HEK293T (cell line): ENCODE measurements around the gene SLC27A6.
"Not testable (repeated sequence)": the region's sequence is repeated elsewhere in the genome, so short reads cannot be mapped to it uniquely, and the experiment has no call there.

Source experiments
- ARNT ChIP-seq: fragments of 450-650 bp; IDR thresholded peaks from 2 replicates; pipeline ENCODE4 v1.6.1; 2017; ENCODE audit warnings: mild to moderate bottlenecking
- FOXA1 ChIP-seq: fragments of 450-650 bp; IDR thresholded peaks from 2 replicates; pipeline ENCODE4 v1.6.1; 2016; ENCODE audit warnings: mild to moderate bottlenecking
- FOXM1 ChIP-seq: fragments of 450-650 bp; IDR thresholded peaks from 2 replicates; pipeline ENCODE4 v1.6.1; 2017; ENCODE audit warnings: mild to moderate bottlenecking, borderline replicate concordance
- HDGF ChIP-seq: fragments of 450-650 bp; IDR thresholded peaks from 2 replicates; pipeline ENCODE4 v1.6.1; 2017; ENCODE audit warnings: antibody characterized with exemption, borderline replicate concordance
- L3MBTL2 ChIP-seq: fragments of 450-650 bp; conservative IDR thresholded peaks from 2 replicates; pipeline ENCODE4 v1.6.1; 2016; ENCODE audit warnings: mild to moderate bottlenecking
- NFRKB ChIP-seq: fragments of 450-650 bp; IDR thresholded peaks from 2 replicates; pipeline ENCODE4 v1.6.1; 2016; ENCODE audit warnings: mild to moderate bottlenecking, moderate library complexity
- PKNOX1 ChIP-seq: fragments of 450-650 bp; IDR thresholded peaks from 2 replicates; pipeline ENCODE4 v1.6.1; 2016
- SP1 ChIP-seq: fragments of 450-650 bp; IDR thresholded peaks from 2 replicates; pipeline ENCODE4 v1.6.1; 2017
- SUZ12 ChIP-seq: fragments of 450-650 bp; IDR thresholded peaks from 2 replicates; pipeline ENCODE4 v1.6.1; 2016; ENCODE audit warnings: mild to moderate bottlenecking
- TARDBP ChIP-seq: fragments of 450-650 bp; IDR thresholded peaks from 2 replicates; pipeline ENCODE4 v1.6.1; 2016
- ZNF384 ChIP-seq: fragments of 450-650 bp; IDR thresholded peaks from 2 replicates; pipeline ENCODE4 v1.6.1; 2016

DNA sequence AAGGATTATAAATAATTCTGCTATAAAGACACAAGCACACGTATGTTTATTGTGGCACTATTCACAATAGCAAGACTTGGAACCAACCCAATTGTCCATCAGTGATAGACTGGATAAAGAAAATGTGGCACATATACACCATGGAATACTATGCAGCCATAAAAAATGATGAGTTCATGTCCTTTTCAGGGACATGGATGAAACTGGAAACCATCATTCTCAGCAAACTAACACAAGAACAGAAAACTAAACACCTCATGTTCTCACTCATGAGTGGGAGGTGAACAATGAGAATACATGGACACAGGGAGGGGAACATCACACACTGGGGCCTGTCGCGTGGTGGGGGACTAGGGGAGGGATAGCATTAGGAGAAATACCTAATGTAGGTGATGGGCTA lies 71.0 kb downstream of the SLC27A6 start:
- not testable (repeated sequence) for TF ChIP-seq FOXM1, FOXA1, L3MBTL2, ARNT, PKNOX1, HDGF, TARDBP, SP1, NFRKB, ZNF384, SUZ12
